COLO668 (cell line): Measurements from ENCODE around the gene ZNF451.
"Not testable (repeated sequence)": the region's sequence is repeated elsewhere in the genome, so short reads cannot be mapped to it uniquely, and the experiment has no call there.

Experiments used
- DNase-seq: peaks from one replicate; lab custom pipeline; 2025; ENCODE audit not compliant: unreplicated experiment; lab: John Stamatoyannopoulos, UW

Gene ZNF451

DNA sequence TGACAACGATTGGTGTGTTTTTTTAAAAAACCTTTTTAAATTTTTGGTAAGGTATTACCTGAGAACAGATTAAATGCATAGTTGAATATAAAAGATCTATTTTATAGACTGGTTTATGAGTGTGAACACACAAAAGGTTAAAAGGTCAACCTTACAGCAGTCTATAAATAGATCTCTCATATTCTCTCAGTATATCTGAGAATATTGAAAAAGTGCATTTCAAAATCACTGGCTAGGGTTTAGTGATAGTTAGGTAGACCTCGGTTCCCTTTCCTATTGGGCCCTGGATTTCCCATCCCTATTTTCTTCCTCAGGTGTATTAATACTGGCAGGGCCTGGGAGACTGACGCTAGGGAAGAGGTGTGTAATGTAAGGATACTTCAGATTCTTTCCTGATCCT, 723 bp upstream of the ZNF451 start:
- no peak for DNase-seq

DNA sequence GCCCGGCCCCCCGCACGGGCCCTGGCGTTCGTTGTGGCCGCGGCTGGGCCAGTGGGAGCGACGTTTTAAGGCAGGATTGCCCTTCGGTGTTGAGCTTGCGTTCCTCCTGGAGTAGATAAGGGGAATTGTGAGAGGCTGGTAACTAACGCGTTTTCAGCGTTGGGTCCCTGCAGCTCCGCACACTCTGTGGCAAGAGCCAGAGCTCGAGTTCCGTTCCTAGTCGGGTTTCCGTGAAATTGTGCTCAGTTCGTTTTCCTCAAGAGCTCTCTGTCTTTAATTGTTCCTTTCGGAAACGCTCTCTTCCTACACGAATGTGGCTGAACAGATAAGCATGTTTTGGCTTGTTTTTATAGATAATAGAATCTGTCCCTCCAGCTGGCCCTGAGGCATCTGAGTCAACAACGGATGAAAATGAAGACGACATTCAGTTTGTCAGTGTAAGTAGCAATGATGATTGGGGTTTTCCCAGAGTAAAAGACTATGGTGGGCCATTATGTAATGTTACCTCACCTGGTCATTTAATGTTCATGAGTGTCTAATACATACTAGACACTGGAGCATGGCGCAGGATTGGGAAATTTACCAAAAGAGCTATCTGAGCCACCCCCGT, 575 bp downstream of the ZNF451 start:
- not testable (repeated sequence) for DNase-seq

DNA sequence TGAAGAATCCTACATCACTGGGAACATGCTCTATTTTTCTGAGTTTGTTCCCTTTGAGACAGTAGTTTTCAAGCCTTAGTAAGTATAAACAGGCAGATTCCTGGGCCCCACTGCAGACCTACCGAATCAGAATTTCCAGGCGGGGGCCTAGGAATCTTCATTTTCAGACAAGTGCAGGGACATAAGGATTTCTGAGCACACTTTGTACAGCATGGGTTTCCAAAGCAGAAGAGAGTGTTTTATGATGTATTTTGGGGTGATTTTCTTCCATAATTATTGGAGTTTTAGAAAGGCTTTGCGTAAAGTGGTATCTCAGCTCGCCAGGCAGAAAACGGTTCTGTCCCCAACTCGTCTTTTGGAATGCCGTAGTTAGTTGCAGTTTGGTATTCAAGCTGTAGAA, 1.4 kb downstream of the ZNF451 start:
- DNase-seq = not testable (repeated sequence)

DNA sequence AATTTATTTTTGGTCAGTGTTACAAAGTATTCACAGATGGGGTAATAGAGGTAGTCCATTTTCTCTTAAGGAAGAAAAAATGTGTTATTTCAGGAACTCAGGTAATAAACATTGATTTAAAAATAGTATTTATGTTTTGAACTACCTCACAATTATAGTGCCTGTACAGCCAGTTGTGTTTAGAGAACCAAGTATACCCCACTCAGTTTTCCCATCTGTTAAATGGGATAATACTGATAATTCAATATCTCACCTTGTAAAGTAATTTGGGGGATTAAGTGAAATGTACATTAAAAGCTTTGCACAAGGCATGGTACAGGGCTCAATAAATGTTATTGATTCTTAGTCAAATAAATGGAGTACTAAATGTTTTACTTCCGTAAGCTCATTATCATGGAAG, 4.7 kb downstream of the ZNF451 start:
- no peak for DNase-seq

DNA sequence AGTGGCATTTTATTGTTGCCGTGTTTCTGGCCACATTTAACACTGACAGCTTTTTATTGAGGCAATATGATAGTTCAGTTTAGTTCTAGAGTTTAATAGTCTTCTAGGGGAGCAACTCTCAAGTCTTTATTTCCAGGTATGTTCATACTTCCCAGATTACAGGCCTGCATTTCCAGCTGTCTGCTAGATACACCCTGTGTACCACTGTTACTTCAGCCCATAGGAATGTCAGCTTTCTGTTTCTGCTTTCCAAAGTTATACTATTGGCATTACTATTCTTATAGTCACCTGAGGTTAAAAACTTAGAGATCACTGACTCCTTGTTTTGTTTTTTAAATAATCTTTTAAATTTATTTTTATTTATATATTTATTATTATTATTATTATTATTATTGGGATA, 7.6 kb downstream of the ZNF451 start:
- DNase-seq = no peak

DNA sequence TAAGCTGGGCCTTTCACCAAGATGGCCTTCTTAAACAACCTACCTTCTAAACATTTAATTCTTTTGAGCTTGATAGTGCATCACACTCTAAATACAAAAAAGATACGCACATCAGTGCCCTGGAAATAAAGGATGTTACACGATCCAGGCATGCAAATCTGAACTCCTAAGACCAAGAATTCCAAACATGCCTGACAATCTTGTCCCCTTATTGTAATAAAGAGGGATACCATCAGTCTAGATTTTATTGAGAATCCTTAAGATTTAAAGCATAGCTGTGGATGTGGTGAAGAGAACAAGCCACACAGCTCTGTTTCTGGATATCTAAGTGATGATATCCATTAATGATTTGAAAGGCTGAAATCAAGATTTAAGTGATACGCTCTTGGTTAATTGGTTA, 13.0 kb downstream of the ZNF451 start:
- DNase-seq = no peak

DNA sequence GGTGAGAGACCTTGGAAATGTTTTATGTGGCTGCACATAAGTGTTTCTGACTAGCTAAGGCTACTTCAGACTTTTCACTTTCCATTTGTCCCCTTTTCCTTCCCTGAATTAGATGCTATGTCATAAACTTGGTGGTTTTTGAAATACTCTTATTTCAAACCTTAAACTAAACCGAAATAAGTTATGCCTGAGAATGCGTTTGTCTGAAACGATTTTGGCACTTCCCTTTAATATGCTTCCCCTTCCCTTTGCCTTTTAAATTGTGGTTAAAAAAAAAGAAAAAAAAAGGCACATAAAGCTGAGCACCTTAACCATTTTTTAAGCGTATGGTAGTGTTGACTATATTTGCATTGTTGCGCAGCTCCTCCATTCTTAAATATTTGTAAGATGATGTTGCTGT, 14.3 kb downstream of the ZNF451 start:
- no peak for DNase-seq

DNA sequence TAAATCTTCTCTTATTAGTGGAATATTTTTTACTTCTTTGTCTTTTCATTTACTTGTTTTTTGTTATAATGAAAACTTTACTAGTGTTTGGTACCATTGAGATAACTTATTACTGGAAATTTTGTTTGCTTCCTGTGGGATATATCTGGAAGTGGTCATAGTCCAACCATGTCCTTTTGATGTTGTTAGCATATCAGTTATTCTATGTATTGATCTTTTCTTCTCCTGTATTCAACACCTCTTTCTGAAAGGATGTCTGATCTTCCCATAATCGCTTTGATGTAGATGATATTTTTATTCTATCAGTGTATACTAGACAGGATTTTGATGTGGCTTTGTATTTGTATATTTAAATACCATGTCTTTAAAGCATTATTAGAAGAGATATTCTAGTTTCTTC, 17.0 kb downstream of the ZNF451 start:
- no peak for DNase-seq

DNA sequence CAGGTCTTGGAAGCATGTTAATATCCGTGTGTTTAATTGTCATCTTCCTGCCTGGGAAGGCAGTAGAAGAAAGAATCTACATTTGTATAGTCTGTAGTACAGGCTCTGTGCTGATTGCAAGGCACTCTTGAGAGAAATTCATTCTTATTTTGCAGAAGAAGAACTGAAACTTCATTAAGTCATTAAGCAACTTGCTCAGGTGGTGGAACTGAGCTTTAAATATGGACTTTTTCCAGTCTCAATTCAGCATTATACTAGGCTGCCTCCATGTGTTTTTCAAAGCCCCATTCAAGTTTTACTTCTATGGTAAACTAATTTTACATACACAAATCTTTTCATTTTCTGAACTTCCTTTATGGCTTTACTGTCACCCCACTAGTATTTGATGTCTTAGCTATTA, 18.7 kb downstream of the ZNF451 start:
- no peak for DNase-seq

DNA sequence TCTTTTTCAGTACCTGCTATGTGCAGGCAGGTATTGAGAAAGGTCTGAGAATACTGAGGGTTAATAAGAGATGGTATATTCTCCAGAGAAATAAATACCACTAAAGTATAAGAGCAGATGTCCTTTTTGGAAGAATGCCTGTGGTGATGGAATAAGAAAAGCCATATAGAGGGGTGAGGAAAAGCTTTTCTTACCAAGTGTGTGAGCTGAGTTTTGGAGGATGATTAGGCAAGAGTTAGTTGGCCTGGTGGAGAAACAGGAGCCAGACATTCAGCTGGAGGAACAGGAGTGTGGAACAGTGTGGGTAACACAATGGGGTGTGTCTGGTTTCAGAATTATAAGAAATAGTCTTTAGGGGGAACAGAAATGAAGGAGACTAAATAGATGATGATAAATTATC, 19.9 kb downstream of the ZNF451 start:
- no peak for DNase-seq

DNA sequence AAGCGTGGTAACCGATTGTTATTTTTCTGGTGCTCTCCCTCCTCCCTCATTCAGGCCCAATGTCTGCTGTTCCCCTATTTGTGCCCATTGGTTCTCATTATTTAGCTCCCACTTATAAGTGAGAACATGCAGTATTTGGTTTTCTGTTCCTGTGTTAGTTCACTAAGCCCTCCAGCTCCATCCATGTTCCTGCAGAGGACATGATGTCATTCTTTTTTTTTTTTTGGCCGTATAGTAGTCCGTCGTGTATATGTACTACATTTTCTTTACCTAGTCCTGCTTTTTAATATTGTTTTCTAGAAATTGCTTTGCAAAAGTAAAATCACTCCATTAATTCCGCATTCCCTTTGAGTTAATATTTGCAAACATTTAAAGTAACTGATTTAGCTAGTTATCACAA, 23.1 kb downstream of the ZNF451 start:
- no peak for DNase-seq

DNA sequence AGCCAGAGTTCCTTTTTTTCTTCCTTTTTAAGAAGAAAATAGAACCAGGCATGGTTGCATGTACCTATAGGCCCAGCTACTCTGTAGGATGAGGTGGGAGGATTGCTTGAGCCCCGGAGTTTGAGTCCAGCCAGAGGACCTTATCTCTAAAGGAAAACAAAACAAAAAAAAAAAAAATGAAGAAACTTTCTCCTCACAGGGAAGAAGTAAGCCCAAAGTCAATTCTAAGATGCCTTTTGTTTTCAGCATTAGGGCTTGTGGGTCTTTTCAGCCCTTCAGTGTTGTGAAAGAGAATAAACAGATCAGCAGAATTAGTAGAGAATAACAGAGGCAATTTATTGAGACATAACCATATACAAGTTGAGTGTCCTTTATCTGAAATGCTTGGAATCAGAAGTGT, 26.8 kb downstream of the ZNF451 start:
- no peak for DNase-seq

DNA sequence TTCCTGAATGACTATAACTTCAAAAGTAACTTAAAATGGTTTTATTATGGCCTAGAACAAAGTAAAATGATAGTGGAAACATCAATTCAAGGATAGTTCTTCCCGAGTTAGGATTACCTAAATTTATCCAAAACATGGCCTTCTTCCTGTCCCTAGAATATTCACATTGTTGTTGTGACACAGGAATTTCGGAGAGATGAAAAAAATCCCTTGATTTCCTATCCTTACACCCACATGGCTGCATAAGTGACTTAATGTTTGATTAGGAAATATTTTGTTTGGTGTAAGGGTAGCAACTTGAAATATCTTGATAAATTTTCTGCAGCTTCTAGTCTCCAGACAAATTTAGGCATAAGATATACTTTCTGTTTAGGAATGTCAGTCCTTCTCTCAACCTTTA, 27.8 kb downstream of the ZNF451 start:
- no peak for DNase-seq

DNA sequence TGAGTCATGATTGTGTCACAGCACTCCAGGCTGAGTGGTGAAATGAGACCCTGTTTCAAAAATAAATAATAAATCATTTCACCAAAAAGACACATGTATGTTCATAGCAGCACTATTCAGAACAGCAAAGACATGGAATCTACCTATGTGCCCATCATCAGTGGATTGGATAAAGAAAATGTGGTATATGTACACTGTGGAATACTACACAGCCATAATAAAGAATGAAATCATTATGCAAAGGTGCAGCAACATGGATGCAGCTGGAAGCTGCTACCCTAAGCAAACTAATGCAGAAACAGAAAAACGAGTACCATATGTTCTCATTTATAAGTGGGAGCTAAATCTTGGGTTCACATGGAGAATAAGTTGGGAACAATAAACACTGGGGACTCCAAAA, 33.1 kb downstream of the ZNF451 start:
- DNase-seq = no peak

DNA sequence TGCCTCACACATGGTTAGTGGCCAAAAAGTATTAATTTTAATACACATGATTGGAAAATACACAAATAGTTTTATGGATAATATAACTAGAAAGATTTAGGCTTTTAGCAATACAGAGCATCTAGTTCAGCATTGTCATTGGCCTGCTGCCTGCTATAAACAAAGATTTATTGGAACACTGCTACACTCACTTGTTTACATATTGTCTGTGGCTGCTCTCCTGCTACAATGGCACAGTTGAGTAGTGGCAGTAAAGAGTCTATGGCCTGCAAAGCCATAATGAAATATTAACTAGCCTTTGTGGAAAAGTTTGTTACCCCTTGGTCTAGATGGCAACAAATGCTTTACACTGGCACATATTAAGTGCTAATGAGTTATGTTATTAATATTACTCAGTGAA, 37.8 kb downstream of the ZNF451 start:
- no peak for DNase-seq

DNA sequence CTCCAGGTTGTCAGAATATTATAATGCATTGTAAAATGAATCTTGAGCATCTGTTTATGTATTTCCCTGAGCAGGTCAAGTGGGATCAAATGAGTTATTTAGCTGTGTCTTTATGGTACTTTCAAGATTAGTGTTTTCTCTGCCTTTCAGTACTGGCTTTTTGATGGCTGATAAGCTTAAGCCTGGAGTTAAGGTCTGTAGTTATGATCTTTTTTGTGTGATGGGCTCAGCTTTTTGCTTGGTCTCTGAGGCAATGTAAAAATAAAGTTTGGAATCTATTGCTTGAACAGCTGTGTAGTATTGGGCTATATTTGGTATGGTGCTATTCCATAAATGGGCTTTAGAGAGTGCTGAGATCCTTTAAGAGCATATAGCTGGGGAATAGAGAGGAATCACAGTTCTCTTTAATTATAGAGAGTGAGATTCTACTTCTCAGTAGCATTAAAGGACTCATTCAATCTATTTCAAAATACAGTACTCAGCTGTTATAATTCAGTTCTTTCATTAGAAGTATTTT, 40.7 kb downstream of the ZNF451 start:
- DNase-seq = no peak

DNA sequence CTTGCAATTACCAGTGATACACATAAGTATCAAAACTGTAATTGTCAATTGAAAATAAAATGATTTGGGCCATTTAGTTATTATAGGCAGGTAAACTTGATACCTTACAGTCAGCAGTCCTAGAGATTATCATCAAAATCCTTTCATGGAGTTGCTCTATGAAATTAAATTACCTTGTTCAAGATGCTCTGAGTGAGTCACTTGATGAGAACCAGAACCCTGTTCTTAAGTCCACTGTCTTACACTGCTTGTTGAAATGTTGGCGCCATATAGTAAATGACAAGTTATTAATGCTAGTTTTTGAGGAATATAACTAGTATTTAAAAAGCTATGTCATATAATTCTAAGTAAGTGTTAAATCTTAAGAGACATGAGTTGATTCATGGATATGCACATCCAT, 45.0 kb downstream of the ZNF451 start:
- DNase-seq = no peak

DNA sequence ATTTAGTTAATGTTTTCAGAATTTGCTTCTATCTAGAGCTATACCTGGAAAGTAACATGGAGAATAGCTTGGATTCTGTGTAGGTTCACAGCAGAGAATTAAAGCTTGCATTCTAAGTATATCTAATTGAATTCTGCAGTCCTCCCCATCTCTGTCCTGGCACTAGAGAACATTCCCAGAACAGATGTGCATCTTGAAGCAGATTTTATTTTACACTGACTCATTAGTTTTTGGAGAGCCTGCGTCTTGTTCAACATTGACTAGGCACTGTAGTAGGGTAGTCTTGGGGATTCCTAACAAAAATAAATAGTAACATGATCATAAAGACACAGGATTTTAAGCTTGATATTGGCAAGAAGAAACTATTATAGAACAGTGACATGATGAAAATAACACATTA, 45.9 kb downstream of the ZNF451 start:
- no peak for DNase-seq

DNA sequence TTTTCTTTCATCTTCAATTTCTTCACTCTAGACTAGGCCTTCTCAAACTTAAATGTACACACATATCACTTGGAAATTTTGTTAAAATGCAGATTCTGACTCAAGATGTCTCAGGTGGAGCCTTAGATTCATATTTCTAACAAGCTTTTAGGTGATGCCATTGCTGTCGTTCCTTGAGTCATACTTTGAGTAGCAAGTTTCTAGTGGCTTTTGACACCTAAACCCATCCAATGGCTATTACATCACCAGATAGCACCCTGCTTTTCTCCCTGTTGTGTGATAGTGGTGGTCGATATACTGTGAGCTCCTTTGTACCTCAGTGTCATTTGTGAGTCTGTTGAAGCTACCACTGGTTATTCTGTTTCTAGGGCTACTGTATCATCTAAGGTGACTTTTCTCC, 47.4 kb downstream of the ZNF451 start:
- DNase-seq = no peak

DNA sequence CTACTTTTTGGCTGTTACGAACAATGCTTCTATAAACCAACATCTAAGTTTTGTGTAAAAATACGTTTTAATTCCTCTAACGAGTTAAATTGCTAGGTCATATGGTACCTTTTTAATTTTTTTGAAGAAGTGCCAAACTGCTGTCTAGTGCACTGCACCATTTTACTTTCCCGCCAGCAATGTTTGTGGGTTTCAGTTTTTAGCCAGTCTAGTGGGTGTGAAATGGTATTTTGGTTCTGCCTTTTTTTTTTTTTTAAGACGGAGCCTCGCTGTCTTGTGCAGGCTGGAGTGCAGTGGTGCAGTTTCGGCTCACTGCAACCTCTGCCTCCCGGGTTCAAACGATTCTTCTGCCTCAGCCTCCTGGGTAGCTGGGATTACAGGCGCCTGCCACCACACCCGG, 48.0 kb downstream of the ZNF451 start:
- DNase-seq = no peak

DNA sequence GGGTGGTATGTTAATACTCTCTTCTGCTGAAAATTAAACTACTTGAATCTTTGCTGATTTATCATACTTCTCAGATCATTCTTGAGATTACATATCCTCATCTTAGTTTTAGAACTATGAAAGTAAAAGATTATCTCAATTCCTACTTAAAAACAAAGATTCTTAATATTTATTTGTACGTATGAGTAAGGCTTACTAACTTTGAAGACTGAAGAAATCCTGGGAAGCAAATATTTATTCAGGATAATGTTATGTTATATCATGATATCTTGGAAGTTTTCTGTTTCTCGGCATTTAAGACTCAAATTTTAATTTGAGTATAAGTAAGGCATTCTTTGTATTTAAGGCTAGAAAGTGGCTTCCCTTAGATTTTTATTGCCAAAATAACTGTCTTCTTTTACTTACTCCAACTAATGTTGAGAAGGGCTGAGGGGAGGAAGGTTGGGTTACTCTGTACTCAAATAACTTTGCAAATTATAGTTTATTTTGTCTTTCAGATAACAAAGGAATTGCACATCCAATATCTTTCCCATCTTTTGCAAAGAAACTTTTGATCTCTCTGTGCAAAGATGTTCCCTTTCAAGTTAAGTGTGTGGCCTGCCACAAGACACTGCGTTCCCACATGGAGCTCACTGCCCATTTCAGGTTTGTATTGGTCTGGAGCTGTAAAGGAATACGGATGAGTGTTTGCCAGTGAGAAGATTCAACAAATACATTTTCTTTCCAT, 51.6 kb downstream of the ZNF451 start:
- DNase-seq = no peak

DNA sequence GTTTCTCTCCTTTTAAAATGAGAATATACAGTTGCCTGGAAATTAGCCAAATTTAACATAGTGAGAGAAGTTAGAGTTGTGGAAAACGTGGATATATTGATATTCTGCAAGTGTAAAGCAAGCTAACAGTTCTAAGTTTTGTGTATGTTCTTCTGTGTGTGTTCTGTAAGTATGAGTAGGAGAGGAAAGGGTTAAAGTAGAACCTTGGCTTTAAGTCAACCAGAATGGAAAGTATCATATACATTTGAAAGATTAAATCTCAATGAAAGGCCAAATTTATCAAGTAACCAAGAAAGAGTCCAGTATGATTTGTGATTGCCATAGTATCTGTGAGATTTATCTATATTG, 52.2 kb downstream of the ZNF451 start:
- no peak for DNase-seq

DNA sequence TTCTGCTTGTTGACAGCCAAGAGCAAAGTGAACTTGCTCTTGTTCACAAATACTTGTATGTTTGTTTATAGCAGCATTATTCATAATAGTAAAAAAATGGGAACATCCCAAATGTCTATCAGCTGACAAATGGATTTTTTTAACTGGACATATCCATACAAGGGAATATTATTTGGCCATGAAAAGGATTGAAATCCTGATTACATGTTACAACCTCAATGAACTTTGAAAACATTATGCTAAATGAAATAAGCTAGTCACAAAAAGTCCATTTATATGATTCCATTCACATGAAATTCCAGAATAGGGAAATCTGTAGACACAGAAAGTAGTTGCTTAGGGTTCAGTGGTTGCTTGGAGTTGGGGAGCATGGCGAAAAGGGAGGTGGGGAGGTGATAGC, 53.7 kb downstream of the ZNF451 start:
- no peak for DNase-seq
